DOHH2 (cell line): ENCODE data around the gene RNF11.
A peak's percentile ranks its signal among the peaks of the same experiment; 100 is the strongest.

Experiments used
- H3F3A ChIP-seq: fragments of 200-600 bp; sonication (generic), shearing (Covaris generic); 2 replicates; pipeline ENCODE4 v1.6.0; 2016; ENCODE audit warnings: antibody characterized with exemption, mild to moderate bottlenecking; ENCODE audit not compliant: control insufficient read depth, insufficient read depth
- H3K27ac ChIP-seq: fragments of 200-600 bp; sonication (generic); 2 replicates; pipeline ENCODE4 v1.5.1; 2014; ENCODE audit warnings: low read depth, mild to moderate bottlenecking, low read length, moderate library complexity
- H3K27me3 ChIP-seq: fragments of 200-600 bp; sonication (generic); 2 replicates; pipeline ENCODE4 v1.6.1; 2014; ENCODE audit warnings: mild to moderate bottlenecking, low read length, mixed read lengths; ENCODE audit not compliant: control insufficient read depth
- H3K36me3 ChIP-seq: fragments of 200-600 bp; sonication (generic); 2 replicates; pipeline ENCODE4 v1.6.1; 2014; ENCODE audit warnings: mild to moderate bottlenecking, low read length, moderate library complexity, mixed read lengths; ENCODE audit not compliant: control insufficient read depth
- H3K4me1 ChIP-seq: fragments of 200-600 bp; sonication (generic); 2 replicates; pipeline ENCODE4 v1.6.1; 2014; ENCODE audit warnings: mild to moderate bottlenecking, low read length, mixed read lengths; ENCODE audit not compliant: control insufficient read depth
- H3K4me2 ChIP-seq: fragments of 200-600 bp; sonication (generic); 2 replicates; pipeline ENCODE4 v1.6.0; 2014; ENCODE audit warnings: mild to moderate bottlenecking, low read length, moderate library complexity
- H3K4me3 ChIP-seq: fragments of 200-600 bp; sonication (generic); 2 replicates; pipeline ENCODE4 v1.5.1; 2014; ENCODE audit warnings: mild to moderate bottlenecking, low read length, mixed read lengths
- H3K79me2 ChIP-seq: fragments of 200-600 bp; sonication (generic); 2 replicates; pipeline ENCODE4 v1.6.1; 2014; ENCODE audit warnings: mild to moderate bottlenecking, low read length, mixed read lengths; ENCODE audit not compliant: control insufficient read depth
- H3K9me2 ChIP-seq: fragments of 200-600 bp; sonication (generic); replicated peaks from 2 replicates; pipeline ENCODE4 v1.6.1; 2014; ENCODE audit warnings: mild to moderate bottlenecking, low read length, mixed read lengths; ENCODE audit not compliant: control insufficient read depth
- H3K9me3 ChIP-seq: fragments of 200-600 bp; sonication (generic); 2 replicates; pipeline ENCODE4 v1.6.1; 2014; ENCODE audit warnings: antibody characterized with exemption, low read length, mixed read lengths; ENCODE audit not compliant: control insufficient read depth, insufficient read depth
- H4K20me1 ChIP-seq: fragments of 200-600 bp; sonication (generic); 2 replicates; pipeline ENCODE4 v1.6.0; 2014; ENCODE audit warnings: low read depth, mild to moderate bottlenecking, antibody characterized with exemption, low read length, moderate library complexity; ENCODE audit not compliant: control insufficient read depth, insufficient read depth
- EZH2phosphoT487 ChIP-seq: fragments of 200-600 bp; sonication (generic); IDR thresholded peaks from 2 replicates; pipeline ENCODE4 v1.6.1; 2017; ENCODE audit warnings: borderline replicate concordance, mild to moderate bottlenecking, antibody characterized with exemption, low read length, moderate library complexity, mixed read lengths
- TF ChIP-seq, protein P1 (sequence below): fragments of 200-600 bp; sonication (generic); IDR thresholded peaks from one replicate; pipeline ENCODE4 v1.5.1; 2014; ENCODE audit warnings: antibody characterized with exemption, mild to moderate bottlenecking, low read depth, low read length; ENCODE audit not compliant: poor library complexity, severe bottlenecking

The RNF11 gene

DNA sequence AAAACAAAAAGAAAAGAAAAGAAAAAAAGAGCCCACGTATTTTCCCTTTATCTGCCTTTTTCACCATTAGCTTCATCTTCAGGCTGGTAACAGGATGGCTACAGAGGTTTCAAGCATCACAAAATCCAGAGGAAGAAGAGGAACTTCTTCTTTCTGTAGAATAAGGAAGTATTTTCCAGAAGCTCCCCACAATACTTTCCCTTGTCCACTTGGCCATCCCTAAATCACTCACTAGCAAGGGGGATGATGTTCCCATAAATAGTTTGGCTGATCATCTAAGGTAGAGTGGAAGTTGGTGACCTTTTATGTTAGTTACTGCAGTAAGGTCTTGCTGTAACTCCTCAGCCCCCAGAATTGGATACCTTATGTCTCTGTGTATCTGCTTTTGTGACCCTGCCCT lies 45.1 kb upstream of the RNF11 start:
- H3K27ac ChIP-seq, result no peak overlapping the region
- H3K79me2 ChIP-seq, result no peaks in the 10 kb centered on the region
- 0 out of 2 replicates have a peak, but pooled peaks cover 3% of the 10 kb centered on the region for H4K20me1 ChIP-seq
- no peaks in the 10 kb centered on the region for H3K4me1 ChIP-seq
- H3K4me3 ChIP-seq, result no peak overlapping the region
- no peak overlapping the region for H3K4me2 ChIP-seq
- H3K9me3 ChIP-seq, result no peaks in the 10 kb centered on the region
- H3F3A ChIP-seq, result no peaks in the 10 kb centered on the region
- no peaks in the 10 kb centered on the region for H3K9me2 ChIP-seq
- peaks cover 16% of the 10 kb centered on the region for H3K27me3 ChIP-seq
- no peak for TF ChIP-seq EZH2phosphoT487
- TF ChIP-seq, protein P1, sequence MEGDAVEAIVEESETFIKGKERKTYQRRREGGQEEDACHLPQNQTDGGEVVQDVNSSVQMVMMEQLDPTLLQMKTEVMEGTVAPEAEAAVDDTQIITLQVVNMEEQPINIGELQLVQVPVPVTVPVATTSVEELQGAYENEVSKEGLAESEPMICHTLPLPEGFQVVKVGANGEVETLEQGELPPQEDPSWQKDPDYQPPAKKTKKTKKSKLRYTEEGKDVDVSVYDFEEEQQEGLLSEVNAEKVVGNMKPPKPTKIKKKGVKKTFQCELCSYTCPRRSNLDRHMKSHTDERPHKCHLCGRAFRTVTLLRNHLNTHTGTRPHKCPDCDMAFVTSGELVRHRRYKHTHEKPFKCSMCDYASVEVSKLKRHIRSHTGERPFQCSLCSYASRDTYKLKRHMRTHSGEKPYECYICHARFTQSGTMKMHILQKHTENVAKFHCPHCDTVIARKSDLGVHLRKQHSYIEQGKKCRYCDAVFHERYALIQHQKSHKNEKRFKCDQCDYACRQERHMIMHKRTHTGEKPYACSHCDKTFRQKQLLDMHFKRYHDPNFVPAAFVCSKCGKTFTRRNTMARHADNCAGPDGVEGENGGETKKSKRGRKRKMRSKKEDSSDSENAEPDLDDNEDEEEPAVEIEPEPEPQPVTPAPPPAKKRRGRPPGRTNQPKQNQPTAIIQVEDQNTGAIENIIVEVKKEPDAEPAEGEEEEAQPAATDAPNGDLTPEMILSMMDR, result no peak
- no peaks in the 10 kb centered on the region for H3K36me3 ChIP-seq

DNA sequence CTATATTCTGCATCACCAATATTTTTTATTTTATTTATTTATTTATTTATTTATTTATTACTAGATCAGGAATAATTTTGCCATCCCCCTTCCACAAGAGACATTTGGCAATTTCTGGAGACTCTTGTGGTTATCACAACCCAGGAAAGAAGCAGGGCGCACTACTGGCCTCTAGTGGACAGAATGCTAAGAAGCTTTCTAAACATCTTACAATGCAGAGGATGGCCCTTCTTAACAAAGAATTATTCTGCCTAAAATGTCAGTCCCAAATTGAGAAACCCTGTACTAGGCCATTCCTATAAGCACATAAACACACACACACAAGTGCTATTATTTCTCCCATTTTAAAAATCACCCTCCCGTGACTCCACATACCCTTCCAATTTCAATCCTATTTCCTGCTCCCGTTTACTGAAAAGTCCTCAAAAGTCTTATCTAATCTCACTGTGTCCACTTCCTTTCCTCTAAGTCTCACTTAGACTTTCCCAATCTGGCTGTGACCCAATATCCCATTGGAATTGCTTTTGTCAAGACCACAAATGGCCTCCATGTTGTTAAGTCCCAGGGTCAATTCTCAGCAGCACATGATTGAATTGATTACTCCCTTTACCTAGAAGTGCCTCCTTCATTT lies 43.7 kb upstream of the RNF11 start:
- H3K4me3 ChIP-seq, result no peak overlapping the region
- H3K79me2 ChIP-seq, result no peaks in the 10 kb centered on the region

DNA sequence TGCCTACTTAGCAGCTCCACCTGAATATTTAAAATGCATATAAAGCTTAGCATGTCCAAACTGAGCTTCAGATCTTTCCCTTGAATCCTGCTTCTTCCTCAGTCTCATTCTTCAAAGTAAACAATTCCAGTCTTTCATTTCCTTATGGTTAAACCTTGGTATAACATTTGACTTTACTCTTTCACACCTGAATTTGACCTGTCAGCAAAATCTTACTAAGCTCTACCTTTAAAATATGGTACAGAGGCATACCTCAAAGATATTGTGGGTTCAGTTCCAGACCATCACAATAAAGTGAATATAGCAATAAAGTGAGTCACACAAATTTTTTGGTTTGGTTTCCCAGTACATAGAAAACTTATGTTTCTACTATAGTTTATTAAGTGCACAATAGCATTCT lies 42.5 kb upstream of the RNF11 start:
- Histone ChIP-seq H3K79me2 (no peaks in the 10 kb centered on the region), H3F3A (no peaks in the 10 kb centered on the region), H3K4me3 (no peak overlapping the region), H3K9me3 (no peaks in the 10 kb centered on the region), H4K20me1 (0 out of 2 replicates have a peak, but pooled peaks cover 3% of the 10 kb centered on the region), H3K9me2 (no peaks in the 10 kb centered on the region), H3K4me2 (no peak overlapping the region), H3K36me3 (no peaks in the 10 kb centered on the region), H3K4me1 (no peaks in the 10 kb centered on the region), H3K27me3 (peaks cover 16% of the 10 kb centered on the region), H3K27ac (no peak overlapping the region)
- TF ChIP-seq EZH2phosphoT487, result no peak
- TF ChIP-seq, protein P1, result no peak

More for the DNA sequence above, 43.7 kb upstream of the RNF11 start:
- H3K27ac ChIP-seq, result no peak overlapping the region
- no peaks in the 10 kb centered on the region for H3F3A ChIP-seq
- 0 out of 2 replicates have a peak, but pooled peaks cover 3% of the 10 kb centered on the region for H4K20me1 ChIP-seq
- no peak overlapping the region for H3K4me2 ChIP-seq
- H3K27me3 ChIP-seq, result peaks cover 16% of the 10 kb centered on the region
- no peaks in the 10 kb centered on the region for H3K36me3 ChIP-seq
- no peaks in the 10 kb centered on the region for H3K4me1 ChIP-seq
- no peaks in the 10 kb centered on the region for H3K9me2 ChIP-seq
- H3K9me3 ChIP-seq, result no peaks in the 10 kb centered on the region
- no peak for TF ChIP-seq EZH2phosphoT487
- TF ChIP-seq, protein P1, result peak; percentile 77
